Ascending aorta (tissue), 2 donors: ENCODE measurements around the gene KL. TPM values are rescaled to one million over a fixed set of nuclear protein-coding genes. Genes with fewer than 3 reads are reported as not detected.

ENCODE experiments used
- DNase-seq, 2 donors: peaks; one replicate each; pipeline ENCODE4 v3.0.0-alpha.2; 2019; ENCODE audit warnings: low spot score in 2 of 2
- H3K27ac ChIP-seq, 2 donors: fragments of 200-600 bp; sonication (generic); one replicate each; pipeline ENCODE4 v1.5.1; 2016 to 2017; ENCODE audit warnings: mild to moderate bottlenecking in 1 of 2
- H3K27me3 ChIP-seq: fragments of 200-600 bp; sonication (generic); one replicate; pipeline ENCODE4 v1.5.1; 2017
- H3K36me3 ChIP-seq, 2 donors: fragments of 200-600 bp; sonication (generic); one replicate each; pipeline ENCODE4 v1.5.1; 2016
- H3K4me1 ChIP-seq, 2 donors: fragments of 200-600 bp; sonication (generic); one replicate each; pipeline ENCODE4 v1.5.1; 2016 to 2017; ENCODE audit warnings: mild to moderate bottlenecking in 1 of 2
- H3K4me3 ChIP-seq, 2 donors: fragments of 200-600 bp; sonication (generic); one replicate each; pipeline ENCODE4 v1.5.1; 2016 to 2017; ENCODE audit warnings: mild to moderate bottlenecking in 1 of 2
- H3K9me3 ChIP-seq, 2 donors: fragments of 200-600 bp; sonication (generic); one replicate each; pipeline ENCODE4 v1.5.1; 2016
- intact Hi-C: fragments of 100-400 bp; cut with DNase I; formaldehyde crosslinking; loops from one replicate; pipeline ENCODE4 v1.15.1; 2023
- total RNA-seq: library from RNA; depleted of rRNA; stranded (reverse); fragments of >200 nt; gene quantifications from one replicate; pipeline ENCODE4 v1.1.0, GENCODE V29; 2016
- TF ChIP-seq, protein P1 (sequence below), 3 experiments: fragments of 200-600 bp in 2 of 3; fragments of 450-650 bp in 1 of 3; sonication (generic) in 2 of 3; IDR thresholded peaks; one replicate each; pipeline ENCODE4 v1.5.1; 2016 to 2019; ENCODE audit warnings: antibody characterized with exemption in 3 of 3, mild to moderate bottlenecking in 1 of 3, moderate library complexity in 1 of 3

KL gene
- total RNA-seq, 1 donor from 2014 or later, result 3.7 TPM

- H3K36me3 ChIP-seq, result no peaks in the 10 kb centered on the region
- H3K4me1 ChIP-seq, result no peaks in the 10 kb centered on the region
- no peaks in the 10 kb centered on the region for H3K27me3 ChIP-seq
- TF ChIP-seq, protein P1, sequence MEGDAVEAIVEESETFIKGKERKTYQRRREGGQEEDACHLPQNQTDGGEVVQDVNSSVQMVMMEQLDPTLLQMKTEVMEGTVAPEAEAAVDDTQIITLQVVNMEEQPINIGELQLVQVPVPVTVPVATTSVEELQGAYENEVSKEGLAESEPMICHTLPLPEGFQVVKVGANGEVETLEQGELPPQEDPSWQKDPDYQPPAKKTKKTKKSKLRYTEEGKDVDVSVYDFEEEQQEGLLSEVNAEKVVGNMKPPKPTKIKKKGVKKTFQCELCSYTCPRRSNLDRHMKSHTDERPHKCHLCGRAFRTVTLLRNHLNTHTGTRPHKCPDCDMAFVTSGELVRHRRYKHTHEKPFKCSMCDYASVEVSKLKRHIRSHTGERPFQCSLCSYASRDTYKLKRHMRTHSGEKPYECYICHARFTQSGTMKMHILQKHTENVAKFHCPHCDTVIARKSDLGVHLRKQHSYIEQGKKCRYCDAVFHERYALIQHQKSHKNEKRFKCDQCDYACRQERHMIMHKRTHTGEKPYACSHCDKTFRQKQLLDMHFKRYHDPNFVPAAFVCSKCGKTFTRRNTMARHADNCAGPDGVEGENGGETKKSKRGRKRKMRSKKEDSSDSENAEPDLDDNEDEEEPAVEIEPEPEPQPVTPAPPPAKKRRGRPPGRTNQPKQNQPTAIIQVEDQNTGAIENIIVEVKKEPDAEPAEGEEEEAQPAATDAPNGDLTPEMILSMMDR (IDR thresholded peaks at IDR 0.05), result no peak
- intact Hi-C loops, result no loop called here
- DNase-seq, result no peak
- no peaks in the 10 kb centered on the region for H3K9me3 ChIP-seq
- no peak overlapping the region for H3K27ac ChIP-seq
- H3K4me3 ChIP-seq, result no peak overlapping the region
Observed at GRCh38 chr13:32989942-32990341, 26.3 kb upstream of the KL start.

- TF ChIP-seq, protein P1 (IDR thresholded peaks at IDR 0.05), result no peak
- Histone ChIP-seq H3K27me3 (no peaks in the 10 kb centered on the region), H3K4me3 (no peak overlapping the region), H3K27ac (no peak overlapping the region), H3K9me3 (no peaks in the 10 kb centered on the region), H3K4me1 (no peaks in the 10 kb centered on the region), H3K36me3 (no peaks in the 10 kb centered on the region)
- DNase-seq, result no peak
- intact Hi-C loops, result no loop called here
Observed at GRCh38 chr13:32993145-32993544, 23.1 kb upstream of the KL start.

DNA sequence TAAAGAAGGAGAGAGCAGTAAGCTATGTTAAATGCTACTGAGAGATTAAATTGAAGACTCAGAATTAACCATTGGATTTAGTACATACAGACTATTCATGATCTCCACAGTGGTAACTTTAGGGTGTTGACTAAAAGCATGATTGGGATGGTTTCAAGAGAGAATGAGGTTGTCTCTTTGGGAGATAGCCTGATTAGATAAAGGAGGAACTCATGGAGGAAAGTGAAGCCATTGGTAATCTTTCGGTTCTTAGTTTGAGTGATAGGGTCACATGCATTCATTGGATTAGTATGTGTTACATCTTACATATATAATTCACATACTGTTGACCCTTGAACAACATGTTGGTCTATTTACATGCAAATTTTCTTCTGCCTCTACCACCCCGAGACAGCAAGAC, 18.8 kb upstream of the KL start:
- H3K4me3 ChIP-seq, result no peak overlapping the region
- H3K27ac ChIP-seq, result no peak overlapping the region
- H3K9me3 ChIP-seq, result no peaks in the 10 kb centered on the region
- no peaks in the 10 kb centered on the region for H3K27me3 ChIP-seq
- TF ChIP-seq, protein P1 (IDR thresholded peaks at IDR 0.05), result no peak
- DNase-seq, result no peak
- no peaks in the 10 kb centered on the region for H3K4me1 ChIP-seq
- no peaks in the 10 kb centered on the region for H3K36me3 ChIP-seq
- intact Hi-C loops, result no loop called here

- no peaks in the 10 kb centered on the region for H3K27me3 ChIP-seq
- DNase-seq, result no peak
- H3K4me1 ChIP-seq, result no peaks in the 10 kb centered on the region
- TF ChIP-seq, protein P1 (IDR thresholded peaks at IDR 0.05), result no peak
- intact Hi-C loops, result no loop called here
- H3K36me3 ChIP-seq, result no peaks in the 10 kb centered on the region
- H3K9me3 ChIP-seq, result no peaks in the 10 kb centered on the region
- no peak overlapping the region for H3K4me3 ChIP-seq
- no peak overlapping the region for H3K27ac ChIP-seq
Observed at GRCh38 chr13:32998966-32999365, 17.3 kb upstream of the KL start.

- intact Hi-C loops, result no loop called here
- TF ChIP-seq, protein P1 (IDR thresholded peaks at IDR 0.05), result no peak
- Histone ChIP-seq H3K36me3 (no peaks in the 10 kb centered on the region), H3K27ac (no peak overlapping the region), H3K4me1 (no peaks in the 10 kb centered on the region), H3K27me3 (no peaks in the 10 kb centered on the region), H3K9me3 (no peaks in the 10 kb centered on the region), H3K4me3 (no peak overlapping the region)
- DNase-seq, result no peak
Observed at GRCh38 chr13:33000365-33000764, 15.9 kb upstream of the KL start.

GRCh38 chr13:33003458-33004019, 12.7 kb upstream of the KL start:
- no peaks in the 10 kb centered on the region for H3K36me3 ChIP-seq
- H3K27me3 ChIP-seq, result no peaks in the 10 kb centered on the region
- H3K9me3 ChIP-seq, result peaks cover 4 to 7% of the 10 kb centered on the region in 2 donors
- DNase-seq, result no peak
- intact Hi-C loops, result no loop called here
- H3K27ac ChIP-seq, result peak overlapping the region in 1 of 2 donors; percentile 48
- H3K4me3 ChIP-seq, result no peak overlapping the region
- TF ChIP-seq, protein P1 (IDR thresholded peaks at IDR 0.05), result no peak
- H3K4me1 ChIP-seq, result no peaks in the 10 kb centered on the region
